Fibroblast of lung (primary cell): ENCODE data around the gene TJP1.

Source experiments
- CTCF ChIP-seq, 2 donors: IDR thresholded peaks in 1 of 2; conservative IDR thresholded peaks in 1 of 2; 1 replicate in 1 of 2; 2 replicates in 1 of 2; pipeline ENCODE4 v1.5.1; 2011 to 2012; ENCODE audit warnings: low read length in 2 of 2, control low read depth in 1 of 2, inconsistent platforms in 1 of 2, low read depth in 1 of 2, mild to moderate bottlenecking in 1 of 2
- EZH2 ChIP-seq: IDR thresholded peaks from 2 replicates; pipeline ENCODE4 v1.5.1; 2012; ENCODE audit warnings: low read length, control low read depth, mild to moderate bottlenecking; ENCODE audit errors: missing control alignments

DNA sequence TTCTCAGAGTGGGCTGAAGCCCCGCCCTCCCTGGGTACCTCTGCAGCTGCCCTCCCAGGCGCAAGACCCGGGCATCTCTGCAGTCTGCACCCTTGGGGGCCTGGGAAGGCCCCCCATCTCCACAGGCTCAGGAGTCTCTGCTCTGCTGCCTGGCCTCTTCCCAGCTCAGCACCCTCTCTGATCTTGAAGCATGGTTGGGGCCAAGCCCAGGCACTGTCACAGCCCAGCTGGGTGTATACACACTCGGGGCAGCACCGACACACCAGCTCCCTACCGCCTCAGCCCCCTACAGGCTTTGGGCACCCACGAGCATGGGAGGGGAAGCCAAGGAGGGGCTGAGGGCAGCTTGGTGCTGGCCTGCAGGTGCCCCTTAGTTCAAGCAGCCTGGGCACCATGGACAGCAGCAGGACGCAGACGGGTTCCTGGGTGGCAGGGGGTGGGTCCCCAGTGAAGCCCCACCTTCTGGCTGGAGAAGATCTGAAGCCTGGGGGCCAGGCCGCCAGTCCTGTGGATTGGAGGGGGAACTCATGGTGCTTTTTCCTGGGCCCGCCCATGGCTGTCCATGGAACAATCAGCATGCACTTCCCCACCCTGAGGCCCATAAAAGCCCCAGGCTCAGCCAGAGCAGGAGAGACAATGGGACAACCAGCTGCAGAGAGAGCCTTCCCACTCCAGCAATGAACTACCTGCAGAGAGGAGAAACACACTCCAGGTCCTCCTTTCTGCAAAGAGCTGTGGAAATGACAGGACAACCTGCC is 170.6 kb downstream of the TJP1 start:
- TF ChIP-seq CTCF (conservative IDR thresholded peaks at IDR 0.05 in 1 of 2, IDR thresholded peaks at IDR 0.05 in 1 of 2; ENCODE audit: low read depth in 1 of 2, low read length in 2 of 2) (no peak), EZH2 (no peak)
